ENCODE measurements around the gene SULF2. TPM values are rescaled to one million over a fixed set of nuclear protein-coding genes. Genes with fewer than 3 reads are reported as not detected.

The SULF2 gene
- total and polyA plus RNA-seq, 9 of the 15 experiments (the other 6 are each of a cell fraction or from before 2014, with no cell fraction given): 0.33 TPM; not detected in 8

GRCh38 chr20:47647994-47648393 lies 137.3 kb downstream of the SULF2 start:
- Histone ChIP-seq H3K27me3 (ENCODE audit: control insufficient read depth in 2 of 2, insufficient read depth in 2 of 2, low read length in 2 of 2) (no peaks in the 10 kb centered on the region), H2AFZ (ENCODE audit: low read depth, low read length) (no peak overlapping the region), H3K79me2 (ENCODE audit: control insufficient read depth, insufficient read depth, low read length) (no peaks in the 10 kb centered on the region), H3K4me2 (ENCODE audit: insufficient read depth, low read length) (no peak overlapping the region), H3K9me3 (replicated peaks; ENCODE audit: control insufficient read depth, insufficient read depth, low read depth, low read length) (no peaks in the 10 kb centered on the region), H3K36me3 (ENCODE audit: control insufficient read depth, insufficient read depth, low read length) (peaks cover 62% of the 10 kb centered on the region; the same call in 2 of the 3 replicates), H3K9me1 (ENCODE audit: control insufficient read depth, insufficient read depth, low read length) (no peaks in the 10 kb centered on the region), H4K20me1 (replicated peaks; ENCODE audit: control insufficient read depth, insufficient read depth, low read length) (no peaks in the 10 kb centered on the region; the same call in 1 of the 2 replicates), H3K9ac (ENCODE audit: insufficient read depth in 1 of 2, low read depth in 2 of 2, low read length in 2 of 2) (no peak overlapping the region), H3K4me1 (replicated peaks in 1 of 2; ENCODE audit: control insufficient read depth in 2 of 2, insufficient read depth in 2 of 2, low read length in 2 of 2) (no peaks in the 10 kb centered on the region), H3K4me3 (no peak overlapping the region), H3K27ac (ENCODE audit: extremely low read depth, low read depth, low read length) (no peak overlapping the region)
- in situ Hi-C loops (cut with MboI): no loop called here
- CTCF ChIA-PET (ENCODE audit: low intra/inter-chr PET ratio): no interaction called here
- DNase-seq (ENCODE audit: extremely low read depth in 1 of 4, low spot score in 3 of 4) (no peak), FAIRE-seq (no peak), ATAC-seq (no peak)
- POLR2A ChIA-PET: interaction anchor here (2.0 kb wide), 1 partner anchor 12 kb away, joined by 8 read pairs; no protein-coding TSS in a partner anchor
- TF ChIP-seq ARHGAP35 (IDR thresholded peaks at IDR 0.05; ENCODE audit: partially characterized antibody): no peak
- TF ChIP-seq PCBP2 (IDR thresholded peaks at IDR 0.05; ENCODE audit: low read depth, low read length, poor library complexity, severe bottlenecking): no peak
- TF ChIP-seq ZBTB11 (CRISPR knock-in tag; IDR thresholded peaks at IDR 0.05): peak in 1 of 3 experiments; percentile 92; a peak in 2 of 6 replicates
- no peak for TF ChIP-seq ZNF592 (IDR thresholded peaks at IDR 0.05)
- TF ChIP-seq ELK1 (CRISPR knock-in tag; IDR thresholded peaks at IDR 0.05): no peak
- BruUV-seq (replicated peaks): no TSS peak
- intact Hi-C loops (cut with micrococcal nuclease): no loop called here
- 74% methylated on average over 7 of the region's 7 CpGs for WGBS (ENCODE audit: insufficient coverage, low coverage, missing lambda C conversion rate)
